Islet precursor cell (in vitro differentiated cells): ENCODE measurements around the gene BACH2.
A peak's percentile ranks its signal among the peaks of the same experiment; 100 is the strongest.
"Not testable (repeated sequence)": the region's sequence is repeated elsewhere in the genome, so short reads cannot be mapped to it uniquely, and the experiment has no call there.

ENCODE experiments used
- DNase-seq: peaks from one replicate; pipeline ENCODE4 v3.0.0-alpha.2; 2018

The BACH2 gene

DNA sequence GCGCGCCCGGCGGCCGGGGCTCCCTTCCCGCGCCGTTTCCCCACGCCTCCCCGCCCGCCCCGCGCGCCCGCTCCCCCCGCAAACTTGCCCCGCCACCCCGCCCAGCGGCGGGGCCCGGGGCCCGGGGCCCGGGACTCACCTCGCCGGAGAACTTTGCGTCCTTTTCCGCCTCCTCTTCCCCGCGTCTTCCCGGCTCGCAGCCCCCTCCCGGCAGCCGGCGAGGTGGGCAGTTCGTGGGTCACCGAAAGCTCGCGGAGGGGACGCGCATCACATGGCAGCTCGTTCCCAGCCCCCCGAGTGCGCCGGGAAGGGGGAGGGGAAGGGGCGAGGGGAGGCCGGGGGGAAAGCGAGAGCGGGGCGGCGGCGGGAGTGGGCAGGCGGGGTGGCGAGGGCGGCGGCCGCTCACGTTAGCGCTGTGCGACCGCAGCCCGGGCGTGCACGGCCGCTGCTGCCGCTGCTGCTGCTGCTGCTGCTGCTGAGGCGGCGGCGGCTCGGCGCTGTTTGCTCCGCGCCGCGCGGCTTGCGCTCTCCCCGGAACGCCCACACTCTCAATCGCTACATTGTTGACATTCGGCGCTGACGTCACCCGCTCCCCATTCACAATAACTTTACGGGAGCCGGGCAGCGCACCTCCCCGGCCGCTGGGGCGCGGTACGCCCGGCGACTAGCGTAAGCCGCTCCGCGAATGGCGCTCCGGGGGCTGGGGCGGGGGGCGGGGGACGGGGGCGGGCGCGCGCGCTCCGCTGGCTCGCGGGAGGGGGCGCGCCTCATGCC is at the start of gene BACH2:
Gene BACH2, minus strand, starts transcription at position 503 of the 774 bp plus-strand sequence. CDS start 287,999 bp downstream, outside the sequence.
- DNase-seq: peak; percentile 94

DNA sequence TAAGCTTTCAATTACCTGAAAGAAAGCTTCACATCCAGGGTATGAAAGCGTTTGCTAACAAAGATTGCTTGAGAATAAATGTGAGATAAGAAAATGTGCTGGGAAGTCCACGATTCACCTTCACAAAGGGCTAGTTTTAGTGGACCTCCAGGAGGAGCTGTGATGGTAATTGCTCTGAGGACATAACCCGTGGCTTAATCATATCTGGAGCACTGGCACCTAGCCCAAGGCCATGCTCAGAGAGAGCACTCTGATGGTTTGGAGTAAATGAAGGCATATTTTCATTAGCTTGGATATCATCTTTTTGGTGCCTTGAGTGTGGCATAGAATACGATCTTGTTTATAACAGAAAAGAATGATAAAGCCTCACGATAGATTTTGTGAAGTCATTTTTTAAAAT is 46.9 kb upstream of the BACH2 start:
- DNase-seq: no peak

DNA sequence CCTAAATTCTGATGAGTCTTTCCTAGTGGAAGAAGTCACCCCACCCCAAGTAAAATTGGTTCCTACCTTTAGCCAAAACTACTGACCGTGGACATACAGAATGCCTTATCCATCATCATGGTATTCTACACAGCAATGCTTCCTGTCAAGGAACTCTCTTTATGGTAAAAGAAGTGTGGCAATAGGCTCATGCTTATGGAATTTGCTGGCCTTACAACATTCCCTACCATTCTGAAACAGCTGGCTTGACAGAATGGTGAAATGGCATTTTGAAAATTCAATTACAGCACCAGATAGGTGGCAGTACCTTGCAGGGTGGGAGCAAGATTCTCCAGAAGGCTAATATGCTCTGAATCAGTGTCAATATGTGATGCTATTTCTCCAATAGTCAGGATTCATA is 41.8 kb upstream of the BACH2 start:
- DNase-seq: no peak

DNA sequence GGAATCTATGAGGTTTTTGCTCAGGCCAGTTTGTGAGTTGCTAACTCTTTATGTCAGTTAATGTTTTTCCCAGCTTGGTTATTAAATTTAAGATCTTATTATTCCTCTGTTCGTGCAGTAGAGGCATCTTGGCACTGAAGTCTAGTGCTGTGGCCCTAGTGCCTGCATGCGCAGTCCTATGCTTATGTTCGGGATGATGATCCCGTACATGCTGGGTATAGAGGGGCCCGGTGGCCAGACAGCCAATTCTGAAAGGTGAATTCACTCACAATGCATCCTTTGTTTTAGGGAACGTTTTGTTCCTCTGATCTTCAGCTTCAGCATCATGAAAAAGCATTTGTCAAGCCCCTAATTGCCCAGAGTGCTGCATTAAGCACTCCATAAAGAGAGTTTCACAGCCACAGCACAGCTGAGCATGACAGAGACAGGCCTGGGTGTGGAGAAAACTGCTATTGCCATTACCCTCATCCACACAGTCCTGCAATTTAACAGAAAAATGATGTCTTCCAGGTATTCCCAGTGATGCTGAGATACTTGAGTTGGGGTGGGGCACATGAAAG is 39.8 kb upstream of the BACH2 start:
- DNase-seq: peak; percentile 92

DNA sequence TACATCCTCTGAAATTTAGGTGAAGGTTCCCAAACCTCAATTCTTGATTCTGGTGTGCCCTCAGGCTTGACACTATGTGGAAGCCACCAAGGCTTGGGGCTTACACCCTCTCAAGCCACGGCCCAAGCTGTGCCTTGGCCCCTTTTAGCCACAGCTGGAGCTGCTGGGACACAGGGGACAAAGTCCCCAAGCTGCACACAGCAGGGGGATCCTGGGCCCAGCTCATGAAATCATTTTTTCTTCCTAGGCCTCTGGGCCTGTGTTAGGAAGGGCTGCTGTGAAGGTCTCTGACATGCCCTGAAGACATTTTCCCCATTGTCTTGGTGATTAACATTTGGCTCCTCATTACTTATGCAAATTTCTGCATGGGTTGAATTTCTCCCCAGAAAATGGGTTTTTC is 37.3 kb upstream of the BACH2 start:
- no peak for DNase-seq

- DNase-seq: not testable (repeated sequence)
Observed at GRCh38 chr6:90332978-90333543, 36.4 kb upstream of the BACH2 start.

GRCh38 chr6:90329386-90330077 is 32.9 kb upstream of the BACH2 start:
- no peak for DNase-seq

- DNase-seq: no peak
Observed at GRCh38 chr6:90328004-90328403, 31.4 kb upstream of the BACH2 start.

DNA sequence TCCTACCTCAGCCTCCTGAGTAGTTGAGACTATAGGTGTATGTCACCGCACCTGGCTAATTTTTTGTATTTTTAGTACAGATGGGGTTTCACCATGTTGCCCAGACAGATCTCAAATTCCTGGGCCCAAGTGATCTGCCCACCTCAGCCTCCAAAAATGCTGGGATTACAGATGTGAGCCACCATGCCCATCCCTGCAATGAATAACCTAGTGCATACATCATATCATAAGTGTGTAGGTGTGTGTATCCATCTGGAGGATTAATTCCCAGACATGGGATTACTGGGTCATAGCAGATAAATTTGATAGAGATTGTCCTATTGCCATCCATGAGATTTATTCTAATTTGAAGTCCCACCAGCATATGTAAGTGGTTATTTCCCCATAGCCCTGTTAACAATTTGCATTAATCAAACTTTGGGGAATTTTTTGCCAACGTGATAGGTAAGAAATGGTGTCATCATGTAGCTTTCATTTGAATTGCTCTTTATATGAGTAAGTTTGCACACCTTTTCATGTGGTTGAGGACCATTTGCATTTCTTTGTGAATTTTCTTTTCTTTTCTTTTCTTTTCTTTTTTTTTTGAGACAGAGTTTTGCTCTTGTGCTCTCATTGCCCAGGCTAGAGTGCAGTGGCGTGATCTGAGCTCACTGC is 29.9 kb upstream of the BACH2 start:
- DNase-seq: no peak

- DNase-seq: no peak
Observed at GRCh38 chr6:90323706-90324105, 27.1 kb upstream of the BACH2 start.

GRCh38 chr6:90322976-90323474 is 26.4 kb upstream of the BACH2 start:
- DNase-seq: no peak

GRCh38 chr6:90319979-90320685 is 23.5 kb upstream of the BACH2 start:
- no peak for DNase-seq

DNA sequence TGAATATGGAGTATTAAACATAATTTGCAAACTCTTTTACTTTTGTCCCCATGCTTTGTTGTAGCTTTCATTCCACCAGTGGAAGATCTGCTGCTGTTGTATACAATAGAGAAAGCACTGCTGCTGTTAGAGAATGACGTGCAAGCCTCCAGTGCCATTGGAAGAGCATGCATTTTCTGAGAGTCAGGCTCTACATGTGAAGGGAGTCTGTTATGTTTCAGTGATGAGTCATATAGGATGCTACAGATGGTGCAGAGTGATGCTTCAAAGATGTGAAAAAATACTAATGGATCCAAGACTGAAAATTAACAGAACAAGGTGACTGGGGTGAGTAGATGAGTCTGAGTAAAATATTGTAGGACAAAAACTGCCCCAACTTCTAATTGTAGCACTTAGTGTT is 22.4 kb upstream of the BACH2 start:
- DNase-seq: no peak

DNA sequence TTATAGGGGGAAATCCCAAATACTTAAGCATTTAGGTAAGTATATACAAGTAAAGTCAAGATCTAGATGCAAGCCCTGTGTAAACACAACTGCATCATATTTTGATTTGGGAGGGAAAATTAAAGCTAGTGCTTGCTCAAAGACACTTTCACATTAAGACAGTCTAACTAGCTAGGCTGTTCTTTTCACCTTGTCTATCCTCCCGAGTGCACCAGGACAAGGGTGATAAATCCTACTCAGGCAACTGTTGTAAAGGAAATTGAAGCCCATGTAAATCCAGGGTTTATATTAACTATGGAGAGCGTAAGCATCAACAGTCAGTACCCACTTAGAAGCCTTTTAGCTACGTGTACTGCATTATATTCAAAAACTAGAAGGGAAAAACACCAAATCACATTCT is 19.3 kb upstream of the BACH2 start:
- no peak for DNase-seq

- no peak for DNase-seq
Observed at GRCh38 chr6:90315354-90315950, 18.8 kb upstream of the BACH2 start.

DNA sequence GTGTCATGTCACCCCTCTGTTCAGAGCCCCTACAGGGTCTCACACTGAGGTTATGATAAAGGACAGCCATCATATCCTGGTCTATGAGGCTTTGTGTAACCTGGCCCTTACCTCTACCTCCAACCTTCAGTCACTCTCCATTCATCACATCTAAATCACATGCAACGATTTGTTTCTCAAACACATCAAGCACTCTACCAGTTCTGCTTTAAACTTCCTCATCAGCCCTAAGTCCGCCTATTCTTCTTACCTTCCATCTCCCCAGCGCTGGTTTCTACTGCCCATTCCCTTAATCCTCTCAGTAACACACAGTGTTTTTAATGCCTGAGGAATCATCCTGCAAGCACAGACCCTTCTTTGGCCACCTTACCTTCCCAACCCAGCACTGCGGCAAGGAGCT is 17.9 kb upstream of the BACH2 start:
- no peak for DNase-seq

GRCh38 chr6:90311569-90311968 is 14.9 kb upstream of the BACH2 start:
- DNase-seq: no peak

GRCh38 chr6:90305800-90306448 is 9.3 kb upstream of the BACH2 start:
- DNase-seq: no peak

DNA sequence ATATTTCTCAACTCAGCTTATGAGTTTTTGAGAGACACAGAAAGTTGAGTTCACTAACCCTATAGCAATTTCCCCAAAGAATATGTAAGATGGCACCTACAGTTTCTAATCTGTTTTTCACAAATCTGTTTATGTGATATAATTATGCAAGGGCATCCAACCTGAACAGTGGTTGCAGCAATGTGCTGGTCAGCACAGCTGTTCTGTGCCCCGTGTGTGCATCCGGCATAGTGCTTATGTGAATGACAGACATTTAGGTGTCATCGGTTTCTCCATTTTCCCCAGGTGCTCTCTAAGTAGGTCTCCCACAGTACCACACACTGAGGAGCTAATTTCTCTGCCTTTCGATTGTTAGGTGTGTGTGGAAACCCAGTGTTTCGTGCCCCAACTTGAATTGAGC is 7.7 kb upstream of the BACH2 start:
- no peak for DNase-seq

DNA sequence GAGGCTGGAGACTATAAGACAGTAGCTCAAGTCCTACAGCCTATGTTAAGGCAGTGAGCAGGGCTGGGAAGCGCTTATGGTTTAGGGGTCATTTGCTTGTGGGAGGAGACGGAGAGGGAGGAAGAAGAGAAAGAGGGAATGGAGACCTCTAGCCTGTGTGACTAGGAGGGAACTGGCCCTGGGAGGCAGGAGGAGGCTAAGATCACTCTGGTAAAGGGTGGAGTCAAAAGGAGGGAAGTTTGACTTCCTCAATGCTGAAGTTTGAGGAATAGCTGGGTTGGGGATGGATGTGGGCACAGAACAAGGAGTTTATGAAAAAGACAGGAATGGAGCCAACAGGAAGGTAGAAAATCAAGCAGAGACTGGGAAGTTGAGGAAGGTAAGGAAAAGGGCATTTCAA is 6.4 kb upstream of the BACH2 start:
- no peak for DNase-seq

- DNase-seq: no peak
Observed at GRCh38 chr6:90302320-90302719, 5.7 kb upstream of the BACH2 start.

- no peak for DNase-seq
Observed at GRCh38 chr6:90301816-90302215, 5.2 kb upstream of the BACH2 start.
